Activated naive CD4-positive, alpha-beta T cell treated with anti-CD3 and anti-CD28 coated beads, Interleukin-2, amount 50 U/mL, for 72 hours (primary cell): ENCODE data around the gene RBKS. TPM values are rescaled to one million over a fixed set of nuclear protein-coding genes. Genes with fewer than 3 reads are reported as not detected.

Source experiments
- ATAC-seq, 2 donors: fragments of 150-1000 bp; cut with Tn5 transposase; 2 replicates each; pipeline ENCODE4 v1.10.0; 2021; ENCODE audit warnings: mild to moderate bottlenecking in 2 of 2, moderate library complexity in 2 of 2
- DNase-seq, 2 donors: peaks; one replicate each; pipeline ENCODE4 v3.0.0; 2021 to 2022; ENCODE audit warnings: low spot score in 2 of 2
- H3K27ac Mint-ChIP-seq, 2 donors: one replicate each; pipeline ENCODE4 v1.8.0; 2022; ENCODE audit warnings: mild to moderate bottlenecking in 2 of 2, mixed read lengths in 2 of 2
- H3K36me3 Mint-ChIP-seq, 2 donors: one replicate each; pipeline ENCODE4 v1.8.0; 2022; ENCODE audit warnings: mixed read lengths in 2 of 2
- H3K9me3 Mint-ChIP-seq, 2 donors: one replicate each; pipeline ENCODE4 v1.8.0; 2022; ENCODE audit warnings: mixed read lengths in 2 of 2
- total RNA-seq, 2 donors: library from RNA; stranded (reverse); gene quantifications; one replicate each; pipeline ENCODE4 v1.2.3, GENCODE V29; 2022

The RBKS gene
- total RNA-seq, 2 donors from 2014 or later, result 1.5 to 12.1 TPM

DNA sequence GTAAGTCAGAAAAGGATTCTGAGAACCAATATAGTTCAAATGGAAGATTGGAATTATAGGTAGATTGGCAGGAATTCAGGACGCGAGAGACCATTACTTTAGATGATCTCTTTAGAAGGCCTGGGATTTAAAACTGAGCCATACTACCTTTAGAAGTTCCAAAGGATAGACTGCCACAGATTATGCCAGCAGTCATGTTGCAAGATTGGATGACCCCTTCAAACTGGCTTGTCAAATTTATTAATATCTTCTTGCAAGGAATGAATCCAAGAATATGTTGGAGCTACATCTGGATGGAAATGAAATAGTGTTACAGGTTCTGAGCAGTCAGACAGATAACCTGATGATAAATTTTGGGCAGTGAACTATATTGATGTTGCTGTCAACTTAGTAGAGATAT lies 22.3 kb upstream of the RBKS start:
- Mint-ChIP-seq H3K27ac (no peak overlapping the region), H3K9me3 (no peaks in the 10 kb centered on the region), H3K36me3 (peaks cover 4 to 32% of the 10 kb centered on the region in 2 donors)
- ATAC-seq, result no peak
- no peak for DNase-seq

DNA sequence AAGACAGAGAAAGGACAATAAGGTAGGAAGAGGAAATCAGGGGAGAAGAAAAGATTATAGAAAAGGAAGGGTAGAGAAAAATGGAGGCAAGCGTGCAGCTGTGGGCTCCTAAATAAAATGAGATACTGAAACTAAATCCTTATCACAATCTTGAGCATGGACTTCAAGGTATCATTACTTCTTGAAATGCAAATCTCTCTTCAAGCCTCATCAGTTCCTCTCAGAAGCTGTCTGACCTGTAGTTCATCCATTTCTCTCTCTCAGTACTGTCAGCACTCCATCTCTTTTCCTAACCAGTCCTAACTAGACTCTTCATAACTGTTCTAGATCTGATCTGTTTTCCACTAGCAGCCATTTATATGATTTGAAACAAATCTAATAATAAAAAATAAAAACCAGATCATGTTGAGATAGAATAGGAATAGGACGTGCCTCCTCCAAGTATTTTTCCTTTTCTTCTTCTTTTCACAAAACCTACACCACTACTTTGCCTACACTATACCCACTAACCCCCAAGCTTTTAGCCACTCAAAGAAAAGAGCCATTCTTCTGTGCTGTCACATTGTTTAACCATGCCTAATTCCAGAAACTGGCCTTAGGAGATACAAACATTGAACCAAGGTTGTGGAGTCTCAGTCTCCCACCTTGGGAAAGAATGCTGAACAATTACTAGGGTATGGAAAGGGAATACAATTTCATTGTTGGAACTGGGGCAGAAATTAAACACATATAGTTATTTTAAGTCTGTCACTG lies 21.4 kb upstream of the RBKS start:
- Mint-ChIP-seq H3K27ac (no peak overlapping the region), H3K9me3 (no peaks in the 10 kb centered on the region), H3K36me3 (peaks cover 4 to 40% of the 10 kb centered on the region in 2 donors)
- DNase-seq, result no peak
- no peak for ATAC-seq

DNA sequence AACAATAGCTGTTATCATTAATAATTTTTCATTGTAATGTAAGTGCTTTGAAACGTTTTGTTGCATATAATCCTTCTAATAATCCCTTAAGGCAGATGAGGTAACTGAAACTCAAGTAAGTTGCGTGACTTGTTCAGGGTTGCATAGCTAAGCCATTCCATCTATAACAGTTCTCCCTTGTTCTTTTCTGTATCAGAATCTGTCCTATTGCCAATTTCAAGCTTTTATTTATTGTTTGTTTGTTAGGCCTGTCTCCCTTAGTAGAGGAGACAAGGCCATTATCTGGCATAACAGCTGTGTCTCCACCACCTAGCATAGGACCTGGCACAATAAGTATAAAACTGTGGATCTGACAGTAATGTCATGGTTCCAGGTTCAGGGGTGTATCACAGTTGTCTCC lies 19.7 kb upstream of the RBKS start:
- no peak for ATAC-seq
- no peak for DNase-seq
- Mint-ChIP-seq H3K27ac (no peak overlapping the region), H3K9me3 (peaks cover 0 to 3% of the 10 kb centered on the region in 2 donors), H3K36me3 (peaks cover 4 to 55% of the 10 kb centered on the region in 2 donors)

DNA sequence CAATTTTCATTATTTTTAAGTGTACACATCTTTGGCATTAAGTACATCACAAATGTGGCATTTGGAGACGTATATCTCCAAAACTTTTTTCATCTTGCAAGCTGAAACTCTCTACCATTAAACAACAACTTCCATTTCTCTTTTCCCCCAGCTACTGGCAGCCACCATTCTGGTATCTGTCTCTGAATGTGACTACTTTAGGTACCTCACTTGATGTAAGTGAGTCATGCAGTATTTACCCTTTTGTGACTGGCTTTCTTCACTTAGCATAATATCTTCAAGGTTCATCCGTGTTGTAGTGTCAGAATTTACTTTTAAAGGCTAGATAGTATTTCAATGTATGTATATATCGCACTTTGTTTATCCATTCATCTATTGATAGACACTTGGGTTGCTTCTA lies 17.4 kb upstream of the RBKS start:
- peaks cover 4 to 16% of the 10 kb centered on the region in 2 donors for H3K9me3 Mint-ChIP-seq
- H3K27ac Mint-ChIP-seq, result no peak overlapping the region
- H3K36me3 Mint-ChIP-seq, result peaks cover 10 to 74% of the 10 kb centered on the region in 2 donors
- DNase-seq (no peak), ATAC-seq (peak; percentile 75 to 79)

DNA sequence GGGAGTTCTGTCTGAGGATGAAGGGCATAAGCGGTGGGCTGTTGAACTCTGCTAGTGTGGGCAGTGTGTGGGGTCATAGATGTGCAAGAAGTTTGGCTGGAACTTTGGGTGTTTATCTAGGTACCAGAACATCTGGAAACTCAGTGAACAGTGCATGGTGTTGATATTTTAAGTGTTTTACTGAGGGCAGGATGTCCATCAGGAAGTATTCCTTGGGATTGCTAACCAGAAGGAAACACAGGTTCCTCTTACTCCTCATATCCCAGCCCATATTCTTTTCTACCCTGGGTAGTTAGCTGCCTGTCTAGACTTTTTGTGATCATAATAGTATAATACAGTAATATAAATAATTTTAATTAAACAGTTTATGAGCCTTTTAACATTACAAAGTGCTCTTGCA lies 15.9 kb upstream of the RBKS start:
- ATAC-seq (no peak), DNase-seq (no peak)
- Mint-ChIP-seq H3K27ac (no peak overlapping the region), H3K36me3 (peaks cover 9 to 68% of the 10 kb centered on the region in 2 donors), H3K9me3 (peaks cover 4 to 16% of the 10 kb centered on the region in 2 donors)

DNA sequence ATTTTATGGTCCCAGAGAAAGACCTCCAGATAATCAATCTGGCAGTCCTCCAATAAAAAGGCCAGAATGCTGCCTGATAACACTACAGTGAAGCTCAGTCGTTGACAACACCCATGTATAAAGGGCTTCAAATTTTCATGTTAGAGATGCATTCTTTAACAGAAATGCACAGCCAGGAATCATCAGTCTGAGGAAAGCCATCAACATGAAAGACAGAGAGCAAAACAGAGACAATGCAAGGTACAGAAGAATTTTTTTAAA lies 14.1 kb upstream of the RBKS start:
- H3K36me3 Mint-ChIP-seq, result peaks cover 9 to 65% of the 10 kb centered on the region in 2 donors
- H3K27ac Mint-ChIP-seq, result no peak overlapping the region
- no peak for DNase-seq
- peaks cover 4 to 16% of the 10 kb centered on the region in 2 donors for H3K9me3 Mint-ChIP-seq
- ATAC-seq, result no peak

DNA sequence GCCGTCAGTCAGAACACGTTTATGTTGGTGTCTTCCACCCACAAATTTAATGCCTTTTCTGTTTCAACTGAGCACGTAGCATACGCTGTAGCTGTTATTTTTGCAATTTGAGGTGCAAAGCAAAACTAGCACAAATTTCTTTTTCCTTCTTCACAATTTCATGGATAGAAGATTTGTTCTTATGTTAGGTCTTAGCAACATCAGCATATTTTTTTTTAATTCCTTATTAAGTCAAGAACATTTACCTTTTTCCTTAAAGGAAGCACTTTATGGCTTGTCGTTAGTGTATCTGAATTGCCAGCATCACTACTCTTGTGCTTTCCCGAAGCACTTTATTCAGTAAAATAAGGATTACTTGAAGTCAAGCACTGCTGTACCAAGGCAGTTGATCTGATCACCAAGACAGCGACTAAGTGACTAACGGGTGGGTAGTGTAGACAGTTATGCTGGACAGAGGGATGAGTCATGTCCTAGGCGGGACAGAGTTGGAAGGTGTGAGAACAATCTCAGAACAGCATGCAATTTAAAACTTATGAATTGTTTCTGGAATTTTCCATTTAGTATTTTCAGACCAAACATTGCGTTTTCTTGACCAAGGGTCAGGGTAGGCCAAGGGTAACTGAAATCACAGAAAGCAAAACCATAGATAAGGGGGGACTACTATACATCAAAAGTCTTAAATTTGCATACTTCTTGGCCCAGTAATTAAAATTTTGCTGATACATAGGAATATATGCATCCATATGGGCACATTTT lies 13.6 kb upstream of the RBKS start:
- H3K27ac Mint-ChIP-seq, result no peak overlapping the region
- H3K9me3 Mint-ChIP-seq, result peaks cover 4 to 16% of the 10 kb centered on the region in 2 donors
- peaks cover 9 to 63% of the 10 kb centered on the region in 2 donors for H3K36me3 Mint-ChIP-seq
- DNase-seq, result no peak
- ATAC-seq, result peak in 1 of 2 donors; percentile 64

DNA sequence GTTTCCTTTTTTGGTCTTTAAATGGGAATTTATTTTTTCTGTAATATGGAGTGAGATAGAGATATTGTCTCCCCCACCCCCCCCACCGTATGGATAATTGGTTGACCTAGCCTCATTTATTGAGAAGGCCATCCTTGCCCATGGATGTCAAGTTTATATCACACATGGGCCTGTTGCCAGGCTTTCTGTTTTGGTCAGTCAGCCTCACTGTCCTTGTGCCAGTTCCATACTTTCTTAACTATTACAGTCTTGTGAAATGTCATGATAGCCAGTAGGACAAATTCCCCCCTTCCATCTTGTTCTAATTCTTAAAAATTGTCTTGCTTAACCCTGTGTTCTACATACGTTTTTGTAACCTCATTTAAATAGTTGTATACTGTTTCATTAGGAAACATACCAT lies 12.8 kb upstream of the RBKS start:
- Mint-ChIP-seq H3K27ac (peak overlapping the region in 1 of 2 donors; percentile 45), H3K36me3 (peaks cover 16 to 64% of the 10 kb centered on the region in 2 donors), H3K9me3 (peaks cover 4 to 16% of the 10 kb centered on the region in 2 donors)
- no peak for ATAC-seq
- DNase-seq, result no peak

DNA sequence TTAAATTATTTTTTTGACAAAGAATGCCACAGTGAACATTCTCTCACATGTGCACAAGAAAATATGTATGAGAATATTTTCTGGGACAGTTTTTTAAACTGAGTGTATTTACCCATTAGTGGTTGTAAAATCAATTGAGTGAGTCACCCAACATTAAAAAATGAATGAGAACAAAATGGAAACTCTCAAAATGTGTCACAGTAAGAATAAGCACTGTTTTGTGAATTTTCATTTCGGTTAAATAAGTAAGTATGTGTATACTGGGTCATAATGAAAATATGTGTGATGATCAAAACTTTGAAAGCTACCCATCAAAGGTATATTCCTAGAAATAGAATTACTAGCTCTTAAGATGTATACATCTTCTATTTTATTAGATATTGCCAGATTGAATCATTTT lies 11.9 kb upstream of the RBKS start:
- Mint-ChIP-seq H3K9me3 (peaks cover 4 to 16% of the 10 kb centered on the region in 2 donors), H3K36me3 (peaks cover 19 to 67% of the 10 kb centered on the region in 2 donors), H3K27ac (peak overlapping the region in 1 of 2 donors; percentile 97)
- ATAC-seq (peak; percentile 69 to 94), DNase-seq (no peak)

DNA sequence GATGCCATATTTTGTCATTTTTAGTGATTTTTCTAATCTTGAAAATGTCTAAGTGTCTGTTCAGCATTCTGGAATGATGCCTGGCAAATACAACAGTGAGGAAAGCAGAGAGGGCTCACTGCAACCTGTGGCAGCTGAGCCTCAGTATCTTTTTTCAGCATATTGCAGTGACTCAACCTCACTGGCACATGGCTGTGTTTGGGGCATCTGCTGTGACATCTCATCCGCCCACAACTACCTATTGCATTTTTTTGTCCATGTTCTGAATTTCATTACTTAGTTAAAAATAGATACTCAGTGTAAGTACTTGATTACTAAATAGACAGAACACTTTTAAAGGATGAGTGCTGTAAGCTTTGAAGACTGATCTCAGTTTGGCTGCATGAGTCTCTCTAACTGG lies 11.0 kb upstream of the RBKS start:
- Mint-ChIP-seq H3K36me3 (peaks cover 27 to 67% of the 10 kb centered on the region in 2 donors), H3K9me3 (peaks cover 4 to 16% of the 10 kb centered on the region in 2 donors), H3K27ac (no peak overlapping the region)
- DNase-seq (no peak), ATAC-seq (peak; percentile 65 to 72)

DNA sequence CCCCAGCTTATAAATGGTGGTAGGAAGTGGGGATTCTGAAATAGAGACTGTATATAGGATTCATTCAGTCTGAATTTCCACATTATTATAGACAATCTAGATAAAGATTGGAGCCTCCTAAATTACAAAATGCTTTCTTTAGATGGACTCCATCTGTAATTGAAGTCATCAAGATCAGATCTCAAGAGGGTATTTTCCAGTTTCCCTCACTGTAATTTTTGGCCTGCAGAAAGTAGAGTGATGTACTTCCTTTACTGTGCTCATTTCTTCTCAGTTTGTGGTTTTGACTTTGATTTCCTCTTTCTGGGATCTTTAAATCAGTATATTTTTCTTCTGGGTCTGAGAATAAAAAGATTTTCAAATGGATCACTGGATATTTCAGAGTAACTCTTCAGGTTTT lies 7.5 kb upstream of the RBKS start:
- peaks cover 0 to 4% of the 10 kb centered on the region in 2 donors for H3K9me3 Mint-ChIP-seq
- H3K36me3 Mint-ChIP-seq, result peaks cover 28 to 65% of the 10 kb centered on the region in 2 donors
- H3K27ac Mint-ChIP-seq, result peak overlapping the region in 1 of 2 donors; percentile 75
- ATAC-seq (peak in 1 of 2 donors; percentile 36), DNase-seq (no peak)

DNA sequence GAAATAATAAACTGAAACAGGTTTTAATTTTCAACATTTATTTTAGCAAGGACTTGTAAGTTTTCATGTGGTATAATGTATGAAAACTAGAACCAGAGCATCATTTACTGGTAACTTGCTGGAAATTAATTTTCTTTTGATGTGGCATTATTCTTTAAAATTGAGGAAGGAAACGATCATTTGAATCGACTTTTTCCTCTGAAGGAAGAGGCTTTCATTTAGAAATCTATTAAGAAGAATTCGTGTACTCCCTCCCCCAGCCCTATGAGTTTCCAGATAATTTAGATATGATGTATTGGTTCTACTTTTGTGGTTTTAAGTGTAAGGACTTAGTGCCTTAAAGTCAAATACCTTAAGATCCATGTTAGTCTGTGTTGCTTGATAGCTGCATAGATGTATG lies 2.8 kb upstream of the RBKS start:
- H3K36me3 Mint-ChIP-seq, result peaks cover 35 to 76% of the 10 kb centered on the region in 2 donors
- ATAC-seq (no peak), DNase-seq (no peak)
- H3K9me3 Mint-ChIP-seq, result peaks cover 5 to 9% of the 10 kb centered on the region in 2 donors
- peak overlapping the region; percentile 79 to 97 for H3K27ac Mint-ChIP-seq

DNA sequence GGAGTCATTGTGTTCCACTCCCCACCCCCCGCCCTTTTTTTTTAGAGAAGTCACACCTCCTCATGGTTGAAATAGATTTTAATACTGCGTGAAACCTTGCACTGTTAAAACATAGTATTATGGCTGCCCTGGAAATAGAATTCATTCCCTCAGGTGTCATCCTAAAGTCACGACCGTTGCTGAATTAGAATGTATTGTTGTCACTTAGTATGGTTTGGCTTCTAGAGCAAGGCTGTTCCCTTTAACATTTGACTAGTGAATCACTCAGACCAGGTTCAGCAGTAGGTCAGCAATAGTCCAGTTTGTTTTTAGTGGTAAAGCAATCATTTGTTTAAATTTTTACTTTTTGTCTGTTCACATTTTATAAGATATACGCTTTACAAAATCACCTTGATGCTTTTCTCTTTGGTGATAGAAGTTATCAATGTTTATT lies 1.5 kb upstream of the RBKS start:
- DNase-seq, result no peak
- peaks cover 29 to 63% of the 10 kb centered on the region in 2 donors for H3K36me3 Mint-ChIP-seq
- H3K27ac Mint-ChIP-seq, result peak overlapping the region; percentile 97 to 99
- peaks cover 5 to 9% of the 10 kb centered on the region in 2 donors for H3K9me3 Mint-ChIP-seq
- no peak for ATAC-seq

DNA sequence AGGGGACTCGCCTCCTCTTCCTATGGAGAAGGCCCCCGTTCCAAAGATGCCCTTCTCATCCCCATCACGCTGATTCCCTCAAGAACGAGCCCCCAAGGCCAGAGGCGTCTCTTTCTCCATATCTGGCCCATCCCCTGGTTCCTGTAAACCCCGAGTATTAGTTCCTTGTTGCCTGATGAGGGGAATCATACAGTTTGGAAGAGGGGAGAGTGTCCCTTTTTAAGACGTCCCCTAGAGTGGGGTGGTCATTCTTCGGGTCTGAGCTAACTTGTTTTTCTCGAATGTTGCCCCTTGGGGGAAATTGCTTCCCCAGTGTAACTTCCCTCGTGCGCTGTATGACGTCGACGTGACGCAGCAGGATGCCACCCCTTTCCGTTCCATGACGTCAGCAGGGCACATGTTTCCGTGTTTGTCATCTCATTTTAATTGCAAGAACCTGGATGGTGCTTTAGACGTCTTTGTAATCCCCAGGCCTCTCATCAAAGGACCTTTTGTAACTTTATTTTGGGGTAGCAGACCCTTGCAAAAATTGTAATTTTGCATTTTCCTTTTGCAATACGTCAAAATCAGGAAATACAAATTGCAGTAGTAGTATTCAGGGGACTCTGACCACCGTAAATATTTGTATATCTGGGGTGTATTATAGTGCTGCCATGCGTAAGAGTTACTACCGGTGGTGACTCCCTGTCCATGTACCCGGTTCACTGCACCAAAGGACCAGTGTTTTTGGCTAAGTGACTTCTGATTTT lies 911 bp upstream of the RBKS start:
- DNase-seq, result peak; percentile 71 to 76
- peaks cover 5 to 9% of the 10 kb centered on the region in 2 donors for H3K9me3 Mint-ChIP-seq

DNA sequence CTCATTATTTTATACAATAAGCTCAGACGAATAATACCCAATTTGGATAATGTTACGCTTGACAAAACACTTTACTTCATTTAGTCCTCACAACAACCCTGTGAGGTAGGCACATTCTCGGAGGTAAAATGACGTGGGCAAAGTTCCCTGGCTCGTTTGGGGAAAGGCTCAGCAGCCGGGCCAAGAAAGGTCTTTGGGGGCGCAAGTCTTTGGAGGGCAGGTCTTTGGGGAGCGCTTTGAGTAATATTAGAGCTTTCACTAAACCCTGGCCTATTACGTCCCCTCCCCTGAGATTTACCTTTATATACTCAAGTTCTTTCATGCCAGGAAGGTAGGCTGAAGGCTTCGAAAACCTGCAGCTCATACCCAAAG lies 427 bp downstream of the RBKS start:
- ATAC-seq, result no peak
- DNase-seq, result no peak
- peak overlapping the region; percentile 97 to 99 for H3K27ac Mint-ChIP-seq
- peaks cover 5 to 6% of the 10 kb centered on the region in 2 donors for H3K9me3 Mint-ChIP-seq
- H3K36me3 Mint-ChIP-seq, result peaks cover 15 to 43% of the 10 kb centered on the region in 2 donors

More for the DNA sequence above, 911 bp upstream of the RBKS start:
- Mint-ChIP-seq H3K27ac (peak overlapping the region; percentile 97 to 99), H3K36me3 (peaks cover 23 to 57% of the 10 kb centered on the region in 2 donors)
- ATAC-seq, result peak; percentile 7 to 20

DNA sequence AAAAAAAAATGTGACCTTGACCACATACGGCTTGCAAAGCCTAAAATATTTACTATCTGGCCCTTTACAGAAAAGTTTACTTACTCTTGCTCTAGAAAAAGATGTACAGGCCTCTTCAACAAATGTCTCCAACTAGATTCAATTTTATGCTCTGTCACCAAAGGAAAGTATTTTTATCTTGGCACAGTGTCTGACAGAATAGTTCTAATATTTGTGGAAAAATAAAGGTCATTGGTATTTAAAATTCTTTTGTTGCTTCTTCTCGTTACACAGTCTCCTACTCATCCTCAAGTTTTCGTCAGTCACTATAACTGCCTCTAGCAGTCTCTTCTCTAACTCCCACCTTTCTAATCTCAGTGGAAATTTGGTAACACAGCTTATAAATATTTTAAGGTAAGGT lies 1.4 kb downstream of the RBKS start:
- no peak for ATAC-seq
- peaks cover 5 to 6% of the 10 kb centered on the region in 2 donors for H3K9me3 Mint-ChIP-seq
- H3K27ac Mint-ChIP-seq, result no peak overlapping the region
- no peak for DNase-seq
- peaks cover 15 to 34% of the 10 kb centered on the region in 2 donors for H3K36me3 Mint-ChIP-seq

DNA sequence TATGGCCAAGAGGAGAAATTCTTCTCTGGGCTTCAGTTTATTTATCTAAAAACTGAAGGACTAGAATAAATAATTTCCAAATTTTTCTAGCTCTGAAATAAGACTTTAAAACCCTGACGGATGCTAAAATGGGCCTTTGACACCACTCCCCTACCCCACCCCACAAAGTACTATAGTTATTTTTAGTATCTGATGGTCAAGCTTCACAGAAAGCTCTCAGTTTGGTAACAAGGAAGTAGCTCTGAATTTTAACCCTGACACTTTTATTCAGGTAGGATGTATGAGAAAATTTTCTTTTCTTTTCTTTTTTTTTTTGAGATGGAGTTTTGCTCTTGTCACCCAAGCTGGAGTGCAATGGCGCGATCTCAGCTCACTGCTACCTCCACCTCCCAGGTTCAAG lies 2.4 kb downstream of the RBKS start:
- Mint-ChIP-seq H3K27ac (no peak overlapping the region), H3K36me3 (peaks cover 15 to 28% of the 10 kb centered on the region in 2 donors)

More for the DNA sequence above, 2.4 kb downstream of the RBKS start:
- ATAC-seq, result no peak
- H3K9me3 Mint-ChIP-seq, result peaks cover 5 to 6% of the 10 kb centered on the region in 2 donors
- DNase-seq, result no peak
